Measurements from ENCODE around the gene IMPA2.

The IMPA2 gene

DNA sequence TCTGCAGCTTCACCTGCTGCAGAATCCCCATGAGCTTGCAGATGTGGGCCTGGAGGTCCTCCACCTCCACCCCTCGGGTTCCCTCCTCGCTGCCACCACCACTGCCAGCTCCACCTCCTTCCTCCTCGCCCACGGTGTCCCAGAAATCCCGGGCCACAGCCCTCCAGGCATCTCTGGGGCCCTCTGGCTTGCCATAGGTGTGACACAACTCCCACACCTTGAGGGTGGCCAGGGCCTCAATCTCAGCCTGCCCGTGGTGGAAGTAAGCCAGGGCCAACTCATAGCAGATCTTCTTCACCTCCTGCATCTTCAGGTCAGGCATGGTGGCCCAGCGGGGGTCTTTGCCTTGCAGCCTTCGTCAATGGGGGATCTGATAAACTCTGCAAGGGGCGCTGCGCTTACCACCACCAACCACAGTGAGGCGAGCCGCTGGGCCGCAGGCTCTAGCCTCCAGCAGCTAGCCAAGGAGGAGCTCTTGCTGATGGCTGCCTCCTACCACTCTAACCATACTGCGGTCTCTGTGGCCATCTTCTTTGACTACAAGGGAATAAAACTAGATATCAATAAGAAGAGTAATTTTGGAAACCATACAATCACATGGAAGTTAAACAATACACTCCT lies 76.2 kb downstream of the IMPA2 start:
- Histone ChIP-seq H3K4me3 (no peak overlapping the region), H3K9me3 (replicated peaks in 1 of 11) (no peaks in the 10 kb centered on the region), H3K4me2 (no peak overlapping the region), H3K27ac (no peak overlapping the region), H4K20me1 (no peaks in the 10 kb centered on the region), H3K4me1 (peaks cover 0 to 24% (median 13%) of the 10 kb centered on the region in 10 experiments; a peak in 14 of 20 replicates), H3K36me3 (no peaks in the 10 kb centered on the region), H3K27me3 (no peaks in the 10 kb centered on the region), H3K9ac (no peak overlapping the region)
- TF ChIP-seq Cebpa-rat (IDR thresholded peaks at IDR 0.05): no peak

DNA sequence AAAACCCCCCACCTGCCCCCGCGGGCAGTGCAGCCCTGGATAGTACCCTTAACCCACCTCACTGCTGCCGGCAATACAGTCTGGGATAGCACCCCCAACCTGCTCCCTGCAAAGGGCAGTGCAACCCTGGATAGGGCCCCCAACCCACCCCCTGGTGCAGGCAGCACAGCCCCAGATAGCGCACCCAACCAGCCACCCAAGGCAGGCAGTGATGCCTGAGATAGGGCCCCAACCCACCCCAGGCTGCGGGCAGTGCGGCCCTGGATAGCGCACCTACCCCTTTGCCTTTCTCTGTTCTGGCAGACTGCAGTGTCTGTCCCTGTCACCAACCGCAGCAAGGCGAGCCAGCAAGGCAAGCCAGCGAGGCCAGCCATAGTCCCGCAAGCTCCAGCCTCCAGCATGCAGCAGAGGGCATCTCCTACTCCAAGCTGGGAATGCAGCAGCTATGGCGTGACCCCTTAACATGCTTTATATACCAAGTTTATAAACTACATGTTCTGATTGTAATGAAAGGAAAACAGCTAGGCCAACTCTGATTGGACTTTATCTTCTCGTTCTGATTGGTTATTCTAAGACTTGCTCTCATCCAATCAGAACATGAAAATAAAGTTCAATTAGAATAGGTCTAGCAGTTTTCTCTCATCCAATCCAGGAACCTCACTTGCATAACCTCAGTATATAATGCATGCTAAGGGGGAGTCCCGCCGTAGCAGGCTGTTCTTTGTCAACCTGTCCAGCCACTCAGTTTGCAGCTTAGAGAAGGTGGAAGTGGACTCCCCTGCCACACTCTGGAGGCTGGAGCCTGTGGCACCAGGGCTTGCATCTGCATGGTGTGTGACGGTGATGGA lies 78.3 kb downstream of the IMPA2 start:
- Histone ChIP-seq H3K27me3 (no peaks in the 10 kb centered on the region), H3K36me3 (no peaks in the 10 kb centered on the region), H3K9me3 (replicated peaks in 1 of 11) (no peaks in the 10 kb centered on the region), H3K4me3 (no peak overlapping the region), H3K4me1 (peaks cover 0 to 17% (median 9%) of the 10 kb centered on the region in 10 experiments; a peak in 15 of 20 replicates), H3K27ac (no peak overlapping the region), H3K4me2 (no peak overlapping the region), H3K9ac (no peak overlapping the region), H4K20me1 (no peaks in the 10 kb centered on the region)
- TF ChIP-seq Cebpa-rat (IDR thresholded peaks at IDR 0.05): no peak

DNA sequence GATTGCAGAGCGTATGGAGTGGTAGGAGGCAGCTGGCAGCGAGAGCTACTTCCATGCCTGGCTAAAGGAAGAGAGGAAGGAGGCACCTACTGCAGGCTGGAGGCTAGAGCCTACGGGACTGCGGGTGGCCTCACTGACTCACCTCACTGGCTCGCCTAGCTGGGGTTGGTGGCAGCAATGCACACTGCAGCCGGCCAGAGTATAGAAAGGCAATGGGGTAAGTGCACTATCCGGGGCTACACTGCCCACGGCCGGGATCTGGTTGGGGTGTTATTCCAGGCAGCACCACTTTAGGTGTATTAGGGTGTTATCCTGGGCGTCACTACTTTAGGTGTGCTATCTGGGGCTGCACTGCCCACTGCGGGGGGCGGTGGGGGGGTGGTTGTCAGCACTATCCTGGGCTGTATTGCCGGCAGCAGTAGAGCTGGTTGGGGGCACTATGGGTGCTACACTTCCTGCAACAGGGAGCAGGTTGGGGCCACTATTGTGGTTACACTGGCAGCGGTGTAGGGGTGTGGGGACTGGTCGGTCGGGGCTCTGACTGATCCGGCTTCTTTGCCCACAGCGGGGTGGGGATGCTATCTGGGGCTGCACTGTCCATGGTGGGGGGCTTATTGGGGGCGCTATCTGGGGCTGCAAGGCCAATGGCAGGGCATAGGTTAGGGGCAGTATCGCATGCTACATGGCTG lies 79.0 kb downstream of the IMPA2 start:
- TF ChIP-seq Cebpa-rat (IDR thresholded peaks at IDR 0.05): no peak
- H3K27ac ChIP-seq: no peak overlapping the region
- H4K20me1 ChIP-seq: no peaks in the 10 kb centered on the region
- no peaks in the 10 kb centered on the region for H3K27me3 ChIP-seq
- no peaks in the 10 kb centered on the region for H3K36me3 ChIP-seq
- no peak overlapping the region for H3K4me3 ChIP-seq
- peaks cover 0 to 17% (median 9%) of the 10 kb centered on the region in 10 experiments; a peak in 15 of 20 replicates for H3K4me1 ChIP-seq
- no peak overlapping the region for H3K9ac ChIP-seq
- H3K4me2 ChIP-seq: no peak overlapping the region
- H3K9me3 ChIP-seq (replicated peaks in 1 of 11): no peaks in the 10 kb centered on the region

DNA sequence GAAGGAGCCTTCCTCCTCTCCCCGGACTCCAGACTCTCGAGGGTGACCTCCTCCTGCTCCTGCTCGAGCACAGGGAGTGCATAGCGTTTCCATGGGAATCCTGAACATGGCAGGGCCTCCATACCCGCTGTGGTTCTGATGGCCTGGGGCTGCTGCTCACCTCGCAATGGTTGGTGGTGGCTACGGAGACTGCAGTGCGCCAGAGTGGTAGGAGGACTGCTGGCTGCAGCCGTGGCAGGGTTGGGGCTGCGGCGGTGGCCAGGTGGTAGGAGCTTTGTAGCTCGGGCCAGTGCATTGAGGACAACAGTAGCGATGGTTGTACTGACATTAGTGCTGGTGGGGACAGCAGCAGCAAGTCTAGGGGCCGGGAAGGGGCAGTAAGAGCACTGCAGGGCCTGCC lies 80.4 kb downstream of the IMPA2 start:
- Histone ChIP-seq H3K9ac (no peak overlapping the region), H3K27ac (no peak overlapping the region), H3K4me3 (no peak overlapping the region), H3K4me1 (peaks cover 0 to 8% (median 4%) of the 10 kb centered on the region in 10 experiments; a peak in 10 of 20 replicates), H3K4me2 (no peak overlapping the region), H3K9me3 (replicated peaks in 1 of 11) (peaks cover 0 to under 1% (median 0%) of the 10 kb centered on the region in 11 experiments; a peak in 5 of 22 replicates), H3K27me3 (no peaks in the 10 kb centered on the region), H4K20me1 (no peaks in the 10 kb centered on the region), H3K36me3 (no peaks in the 10 kb centered on the region)
- TF ChIP-seq Cebpa-rat (IDR thresholded peaks at IDR 0.05): no peak

DNA sequence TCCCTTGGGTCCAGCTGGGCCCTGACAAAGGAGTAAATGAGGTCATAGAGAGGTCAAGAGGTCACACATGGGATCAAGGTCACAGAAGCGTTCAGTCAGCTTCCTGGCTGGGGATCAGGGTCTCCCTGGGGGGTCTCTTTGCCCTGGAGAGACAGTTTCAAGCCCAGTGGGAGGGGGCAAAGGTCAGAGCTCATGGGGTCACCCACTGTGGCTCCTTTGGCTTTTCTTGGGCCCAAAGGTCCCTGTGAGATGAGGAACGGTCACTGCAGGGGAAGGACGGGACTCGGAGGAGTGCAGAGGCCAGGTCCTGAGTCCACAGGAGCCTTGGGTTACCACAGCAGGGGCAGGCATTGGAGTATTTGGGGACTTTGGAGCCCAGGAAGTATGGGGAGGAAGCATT lies 81.7 kb downstream of the IMPA2 start:
- no peaks in the 10 kb centered on the region for H4K20me1 ChIP-seq
- no peak overlapping the region; a peak in 1 of 22 replicates for H3K27ac ChIP-seq
- H3K4me1 ChIP-seq: peaks cover 0 to 5% (median 4%) of the 10 kb centered on the region in 10 experiments; a peak in 6 of 20 replicates
- no peak overlapping the region for H3K4me3 ChIP-seq
- no peak for TF ChIP-seq Cebpa-rat (IDR thresholded peaks at IDR 0.05)
- H3K9me3 ChIP-seq (replicated peaks in 1 of 11): peaks cover 12 to 13% (median 13%) of the 10 kb centered on the region in 11 experiments; a peak in 17 of 22 replicates
- peak overlapping the region in 2 of 11 experiments; percentile 12 to 21; a peak in 2 of 22 replicates for H3K4me2 ChIP-seq
- H3K36me3 ChIP-seq: no peaks in the 10 kb centered on the region
- no peaks in the 10 kb centered on the region for H3K27me3 ChIP-seq
- no peak overlapping the region for H3K9ac ChIP-seq

DNA sequence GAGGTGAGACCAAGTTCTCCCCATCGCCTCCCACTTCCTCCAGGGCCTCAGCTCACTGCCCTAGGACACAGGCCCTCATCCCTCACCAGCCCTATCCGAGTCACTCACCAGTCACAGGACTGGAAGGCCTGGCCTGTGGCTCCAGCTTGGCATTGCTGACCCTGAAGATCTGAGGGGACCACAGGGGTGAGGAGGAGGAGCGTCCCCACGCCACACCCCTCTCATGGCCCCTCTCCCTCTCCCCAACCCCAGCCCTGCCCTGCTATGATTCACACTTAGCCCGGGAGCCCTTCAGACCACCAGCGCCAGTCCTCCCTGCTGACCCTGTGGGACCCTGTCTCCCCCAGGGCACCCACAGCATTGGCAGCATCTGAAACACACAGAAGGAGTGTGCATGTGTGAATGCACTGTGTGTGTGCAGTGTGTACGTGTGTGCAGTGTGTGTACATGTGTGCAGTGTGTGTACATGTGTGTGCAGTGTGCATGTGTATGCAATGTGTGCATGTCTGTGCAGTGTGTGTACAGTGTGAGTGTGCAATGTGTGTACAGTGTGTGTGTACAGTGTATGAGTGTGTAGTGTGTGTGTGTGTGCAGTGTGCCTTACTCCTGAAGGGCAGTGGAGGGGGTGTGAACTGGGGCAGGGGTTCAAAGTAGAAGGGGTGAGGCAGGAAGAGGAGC lies 82.9 kb downstream of the IMPA2 start:
- no peak for TF ChIP-seq Cebpa-rat (IDR thresholded peaks at IDR 0.05)
- Histone ChIP-seq H3K4me2 (no peak overlapping the region), H3K9ac (no peak overlapping the region), H3K4me1 (peaks cover 0 to 5% (median 4%) of the 10 kb centered on the region in 10 experiments; a peak in 6 of 20 replicates), H3K27ac (no peak overlapping the region), H4K20me1 (no peaks in the 10 kb centered on the region), H3K36me3 (no peaks in the 10 kb centered on the region), H3K4me3 (no peak overlapping the region), H3K27me3 (no peaks in the 10 kb centered on the region), H3K9me3 (replicated peaks in 1 of 11) (peaks cover 14 to 19% (median 17%) of the 10 kb centered on the region in 11 experiments; a peak in 18 of 22 replicates)

DNA sequence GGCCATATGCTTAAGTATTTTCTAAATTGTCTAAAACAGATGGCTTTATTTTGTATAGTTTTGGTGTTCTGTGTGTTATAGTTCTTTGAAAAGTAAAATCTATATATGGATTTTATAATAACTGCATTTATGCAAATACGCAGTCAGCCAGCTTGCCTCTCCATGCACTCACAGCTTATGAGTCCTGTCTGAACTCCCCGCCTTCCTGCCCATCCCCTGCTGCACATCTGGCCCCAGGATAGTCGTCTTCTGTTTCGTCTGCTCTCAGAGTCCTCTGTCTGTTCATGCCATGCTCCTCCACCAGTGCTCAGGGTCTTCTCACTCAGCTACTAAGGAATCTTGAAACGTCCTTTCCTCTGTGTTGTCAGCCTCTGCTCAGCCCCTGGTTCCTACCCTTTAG lies 84.1 kb downstream of the IMPA2 start:
- no peak overlapping the region for H3K4me2 ChIP-seq
- no peak for TF ChIP-seq Cebpa-rat (IDR thresholded peaks at IDR 0.05)
- no peaks in the 10 kb centered on the region for H3K27me3 ChIP-seq
- H4K20me1 ChIP-seq: no peaks in the 10 kb centered on the region
- H3K9me3 ChIP-seq (replicated peaks in 1 of 11): peaks cover 14 to 19% (median 17%) of the 10 kb centered on the region in 11 experiments; a peak in 18 of 22 replicates
- peaks cover 0 to 5% (median 4%) of the 10 kb centered on the region in 10 experiments; a peak in 6 of 20 replicates for H3K4me1 ChIP-seq
- no peak overlapping the region for H3K27ac ChIP-seq
- no peak overlapping the region for H3K4me3 ChIP-seq
- H3K9ac ChIP-seq: no peak overlapping the region
- H3K36me3 ChIP-seq: no peaks in the 10 kb centered on the region

DNA sequence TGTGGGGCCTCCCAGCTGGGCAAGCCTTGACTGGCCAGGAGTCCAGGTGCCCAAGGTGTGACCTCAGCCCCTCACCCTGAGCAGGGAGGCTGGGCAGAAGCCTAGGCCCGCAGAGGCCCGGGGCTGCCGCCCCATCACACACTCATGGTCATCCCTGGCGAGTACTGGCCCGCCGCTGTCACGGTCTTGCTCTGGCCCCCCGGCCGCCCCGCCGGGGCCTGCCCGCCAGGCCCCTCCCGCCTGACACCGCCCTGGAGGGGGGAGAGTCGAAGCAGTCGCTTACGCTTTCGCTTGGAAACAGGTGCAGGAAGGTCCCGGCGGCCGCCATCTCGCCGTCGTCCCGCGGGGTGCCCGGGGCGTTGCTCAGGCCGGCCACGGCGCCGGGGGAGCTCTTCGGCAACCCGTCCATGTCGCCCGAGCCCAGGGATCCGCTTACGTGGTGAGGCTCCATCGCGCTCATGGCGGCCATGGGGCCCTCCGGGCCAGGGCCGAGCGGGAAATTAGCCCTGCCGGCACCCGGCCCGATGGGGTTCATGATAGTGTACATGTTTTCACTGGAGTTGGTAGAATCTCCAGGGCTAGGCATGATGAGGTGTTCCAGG lies 85.7 kb downstream of the IMPA2 start:
- peaks cover 14 to 19% (median 17%) of the 10 kb centered on the region in 11 experiments; a peak in 18 of 22 replicates for H3K9me3 ChIP-seq (replicated peaks in 1 of 11)
- H3K4me1 ChIP-seq: peaks cover 0 to 5% (median 4%) of the 10 kb centered on the region in 10 experiments; a peak in 6 of 20 replicates
- no peaks in the 10 kb centered on the region for H3K36me3 ChIP-seq
- no peaks in the 10 kb centered on the region for H4K20me1 ChIP-seq
- no peaks in the 10 kb centered on the region for H3K27me3 ChIP-seq
- TF ChIP-seq Cebpa-rat (IDR thresholded peaks at IDR 0.05): no peak
- H3K4me2 ChIP-seq: no peak overlapping the region
- H3K9ac ChIP-seq: no peak overlapping the region
- no peak overlapping the region for H3K4me3 ChIP-seq
- H3K27ac ChIP-seq: no peak overlapping the region
